GM12872 (cell line): ENCODE data around the gene FSD1.

ENCODE experiments used
- TF ChIP-seq, protein P1 (sequence below): IDR thresholded peaks from 3 replicates; pipeline ENCODE4 v1.5.1; 2011; ENCODE audit warnings: low read depth, mild to moderate bottlenecking, low read length, moderate library complexity; ENCODE audit not compliant: insufficient read depth

FSD1 gene

DNA sequence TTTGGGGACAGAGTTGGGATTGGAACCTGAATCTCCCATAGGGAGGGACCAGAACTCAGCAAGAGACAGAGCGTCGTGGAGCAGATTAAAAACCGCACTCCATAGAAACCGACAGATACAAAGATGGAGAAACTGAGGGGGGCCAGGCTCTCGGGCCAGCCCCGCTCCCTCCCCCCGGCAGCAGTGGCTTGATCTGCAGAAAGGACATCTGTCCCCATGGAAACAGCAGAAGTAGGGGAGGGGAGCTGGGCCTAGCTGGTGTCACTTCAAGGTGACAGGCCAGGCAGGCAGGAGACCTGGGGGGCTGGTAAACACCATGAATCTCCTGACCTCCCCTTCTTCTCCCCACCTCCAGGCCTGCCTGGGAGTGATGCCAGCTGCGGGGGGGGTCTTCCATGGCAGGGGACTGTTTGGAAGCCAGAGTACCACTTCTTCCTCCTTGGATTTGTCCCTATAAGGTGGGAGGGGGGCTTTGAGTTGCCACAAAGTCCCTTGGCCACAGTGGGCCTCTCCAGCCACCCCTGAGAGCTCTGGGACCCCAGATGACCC lies 13.1 kb upstream of the FSD1 start:
- TF ChIP-seq, protein P1, sequence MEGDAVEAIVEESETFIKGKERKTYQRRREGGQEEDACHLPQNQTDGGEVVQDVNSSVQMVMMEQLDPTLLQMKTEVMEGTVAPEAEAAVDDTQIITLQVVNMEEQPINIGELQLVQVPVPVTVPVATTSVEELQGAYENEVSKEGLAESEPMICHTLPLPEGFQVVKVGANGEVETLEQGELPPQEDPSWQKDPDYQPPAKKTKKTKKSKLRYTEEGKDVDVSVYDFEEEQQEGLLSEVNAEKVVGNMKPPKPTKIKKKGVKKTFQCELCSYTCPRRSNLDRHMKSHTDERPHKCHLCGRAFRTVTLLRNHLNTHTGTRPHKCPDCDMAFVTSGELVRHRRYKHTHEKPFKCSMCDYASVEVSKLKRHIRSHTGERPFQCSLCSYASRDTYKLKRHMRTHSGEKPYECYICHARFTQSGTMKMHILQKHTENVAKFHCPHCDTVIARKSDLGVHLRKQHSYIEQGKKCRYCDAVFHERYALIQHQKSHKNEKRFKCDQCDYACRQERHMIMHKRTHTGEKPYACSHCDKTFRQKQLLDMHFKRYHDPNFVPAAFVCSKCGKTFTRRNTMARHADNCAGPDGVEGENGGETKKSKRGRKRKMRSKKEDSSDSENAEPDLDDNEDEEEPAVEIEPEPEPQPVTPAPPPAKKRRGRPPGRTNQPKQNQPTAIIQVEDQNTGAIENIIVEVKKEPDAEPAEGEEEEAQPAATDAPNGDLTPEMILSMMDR = no peak

DNA sequence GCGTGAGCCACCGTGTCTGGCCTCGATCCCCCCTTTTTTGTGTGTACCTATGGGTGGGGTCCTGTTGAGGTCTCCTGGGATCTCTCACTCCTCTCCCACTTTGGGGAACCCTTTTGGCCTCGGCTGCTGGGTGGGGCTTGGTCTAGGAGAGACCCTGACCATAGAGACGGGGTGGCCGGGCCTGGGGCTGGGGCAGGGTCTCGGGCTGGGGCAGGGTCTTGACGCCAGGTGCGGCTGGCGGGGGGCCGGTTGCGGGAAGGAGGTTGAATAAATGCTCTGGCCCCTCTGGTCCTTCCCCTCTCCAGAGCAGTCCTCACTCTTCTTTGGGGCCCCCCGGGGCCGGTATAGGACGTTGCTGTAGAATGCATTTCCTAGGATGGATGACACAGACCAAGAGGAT lies 11.9 kb upstream of the FSD1 start:
- TF ChIP-seq, protein P1 = no peak

DNA sequence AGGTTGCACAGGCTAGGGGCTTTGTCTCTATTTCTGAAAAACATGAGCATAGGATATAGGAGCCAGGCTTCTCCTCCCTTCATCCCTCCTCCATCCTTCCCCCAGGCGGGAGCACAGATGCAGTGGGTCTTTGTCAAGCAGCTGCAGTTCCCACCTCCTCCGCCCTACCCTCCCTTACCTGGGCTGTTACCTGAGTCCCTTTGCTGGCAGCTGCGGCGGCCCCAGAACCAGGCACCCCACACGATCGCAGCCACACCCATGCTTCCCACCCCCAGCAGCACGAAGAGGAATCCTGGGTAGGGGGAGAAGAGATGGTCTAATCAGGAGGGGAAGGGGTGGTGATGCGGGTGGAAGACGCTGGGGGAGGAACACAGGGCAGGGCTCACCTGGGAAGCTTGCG lies 10.0 kb upstream of the FSD1 start:
- TF ChIP-seq, protein P1 = no peak

DNA sequence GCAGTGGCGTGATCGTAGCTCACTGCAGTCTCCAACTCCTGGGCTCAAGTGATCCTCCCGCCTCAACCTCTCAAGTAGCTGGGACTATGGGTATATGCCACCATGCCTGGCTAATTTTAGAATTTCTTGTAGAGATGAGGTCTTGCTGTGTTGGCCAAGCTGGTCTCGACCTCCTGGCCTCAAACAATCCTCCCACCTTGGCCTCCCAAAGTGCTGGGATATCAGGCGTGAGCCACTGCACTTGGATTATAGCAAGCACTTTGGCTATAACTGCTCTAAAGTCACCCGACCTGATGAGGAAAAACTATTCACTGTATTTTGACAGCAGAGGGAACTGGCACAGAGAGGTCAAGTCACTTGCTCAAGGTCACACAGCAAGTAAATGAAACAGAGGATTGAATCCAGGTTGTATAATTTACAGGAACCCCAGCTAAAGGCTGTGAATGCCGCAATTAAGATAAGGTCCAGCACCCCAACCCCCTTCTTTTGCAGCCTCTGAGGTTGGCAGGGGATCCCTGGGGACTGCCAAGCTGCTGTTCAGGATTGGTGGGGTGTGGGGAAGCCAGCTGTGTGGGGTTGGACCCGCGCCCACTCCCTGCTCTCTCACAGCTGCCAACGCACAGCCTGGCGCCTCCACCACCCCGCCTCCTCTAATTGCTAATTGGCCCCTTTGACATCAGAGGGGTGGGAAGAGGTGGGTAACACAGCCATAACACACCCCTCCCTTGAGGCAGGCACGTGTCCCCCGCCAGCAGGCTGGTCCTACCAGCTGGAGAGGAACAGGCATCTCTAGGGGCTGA lies 8.2 kb upstream of the FSD1 start:
- TF ChIP-seq, protein P1 = no peak

DNA sequence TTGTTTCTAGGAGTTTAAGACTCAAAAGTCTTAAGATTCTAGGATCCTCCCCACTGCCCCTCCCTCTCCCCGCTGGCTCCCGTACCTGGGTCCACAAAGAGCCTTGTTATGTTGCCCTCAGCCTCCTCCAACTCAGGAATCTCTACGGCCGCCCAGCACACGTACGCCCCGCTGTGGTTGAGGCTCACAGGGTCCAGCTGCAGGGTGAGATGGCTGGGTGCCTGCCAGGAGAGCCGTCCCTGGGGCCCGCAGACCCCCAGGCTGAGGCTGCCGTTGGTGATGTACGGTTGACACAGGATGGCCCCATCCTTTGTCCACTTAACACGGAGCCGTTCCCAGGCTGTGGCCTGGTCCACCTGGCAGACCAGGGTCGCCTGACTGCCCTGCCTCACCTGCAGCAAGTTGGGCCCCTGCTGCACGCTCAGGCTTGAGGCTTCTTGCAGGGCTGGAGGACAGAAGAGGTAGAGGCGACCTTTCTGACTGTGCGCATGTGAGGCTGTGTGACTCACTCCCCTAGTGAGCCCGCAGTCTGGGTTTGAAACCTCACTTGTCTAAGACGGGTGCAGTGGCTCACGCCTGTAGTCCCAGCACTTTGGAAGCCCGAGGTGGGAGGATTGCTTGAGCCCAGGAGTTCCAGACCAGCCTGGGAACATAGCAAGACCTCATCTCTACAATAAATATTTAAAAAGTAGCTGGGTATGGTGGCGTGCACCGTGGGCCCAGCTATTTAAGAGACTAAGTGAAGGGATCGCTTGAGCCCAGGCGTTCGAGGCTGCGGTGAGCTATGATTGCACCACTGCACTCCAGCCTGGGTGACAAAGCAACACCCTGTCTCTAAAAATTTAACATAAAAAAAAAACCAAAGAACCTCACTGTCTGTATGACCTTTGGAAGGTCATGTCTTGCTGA lies 6.2 kb upstream of the FSD1 start:
- TF ChIP-seq, protein P1 = no peak

DNA sequence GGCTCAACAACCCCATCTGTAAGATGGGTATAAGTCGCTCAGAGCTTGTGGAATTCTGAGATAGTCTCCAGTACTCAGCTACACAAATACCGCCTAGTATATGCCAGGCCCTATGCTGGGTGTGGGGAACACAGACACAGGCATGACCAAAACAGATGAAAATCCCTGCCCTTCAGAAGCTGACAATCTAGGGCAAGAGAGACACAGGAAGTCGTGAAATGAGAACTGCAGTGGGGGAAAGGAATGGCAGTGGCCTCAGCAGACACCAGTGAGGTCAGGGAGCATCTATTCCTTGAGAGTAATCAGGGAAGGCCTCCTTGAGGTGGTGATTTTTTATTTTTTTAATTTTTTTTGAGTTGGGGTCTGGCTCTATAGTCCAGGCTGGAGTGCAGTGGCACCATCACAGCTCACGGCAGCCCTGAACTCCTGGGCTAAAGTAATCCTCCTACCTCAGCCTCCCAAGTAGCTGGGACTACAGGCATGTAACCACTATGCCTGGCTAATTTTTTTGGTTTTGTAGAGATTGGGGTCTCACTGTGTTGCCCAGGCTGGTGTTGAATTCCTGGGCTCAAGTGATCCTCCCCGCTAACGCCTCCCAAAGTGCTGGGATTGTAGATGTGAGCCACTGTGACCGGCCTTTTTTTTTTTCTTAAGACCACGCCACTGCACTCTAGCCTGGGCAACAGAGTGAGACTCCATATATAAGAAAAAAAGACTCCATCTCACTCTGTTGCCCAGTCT lies 5.4 kb upstream of the FSD1 start:
- TF ChIP-seq, protein P1 = no peak

DNA sequence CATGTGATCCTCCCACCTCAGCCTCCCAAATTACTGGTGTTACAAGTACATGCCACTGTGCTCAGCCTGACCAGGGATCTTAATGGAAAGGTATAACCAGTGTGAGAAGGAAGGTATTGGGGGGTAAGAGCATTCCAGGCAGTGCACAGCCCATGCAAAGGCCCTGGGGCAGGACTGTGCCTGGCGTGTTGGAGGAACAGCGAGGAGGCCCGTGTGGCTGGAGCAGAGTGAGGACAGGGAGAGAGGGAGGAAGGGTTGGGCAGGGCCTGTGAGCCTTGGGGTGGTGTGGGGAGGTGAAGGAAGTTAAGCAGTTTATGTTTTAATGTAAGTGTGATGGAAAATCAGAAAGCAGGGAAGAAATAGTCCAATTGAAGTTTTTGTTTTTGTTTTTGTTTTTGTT lies 3.8 kb upstream of the FSD1 start:
- TF ChIP-seq, protein P1 = no peak
